ENCODE data around the gene CACNA1I. TPM values are rescaled to one million over a fixed set of nuclear protein-coding genes. Genes with fewer than 3 reads are reported as not detected.

The CACNA1I gene
- total RNA-seq, 1 donor from 2014 or later = 0.05 TPM

DNA sequence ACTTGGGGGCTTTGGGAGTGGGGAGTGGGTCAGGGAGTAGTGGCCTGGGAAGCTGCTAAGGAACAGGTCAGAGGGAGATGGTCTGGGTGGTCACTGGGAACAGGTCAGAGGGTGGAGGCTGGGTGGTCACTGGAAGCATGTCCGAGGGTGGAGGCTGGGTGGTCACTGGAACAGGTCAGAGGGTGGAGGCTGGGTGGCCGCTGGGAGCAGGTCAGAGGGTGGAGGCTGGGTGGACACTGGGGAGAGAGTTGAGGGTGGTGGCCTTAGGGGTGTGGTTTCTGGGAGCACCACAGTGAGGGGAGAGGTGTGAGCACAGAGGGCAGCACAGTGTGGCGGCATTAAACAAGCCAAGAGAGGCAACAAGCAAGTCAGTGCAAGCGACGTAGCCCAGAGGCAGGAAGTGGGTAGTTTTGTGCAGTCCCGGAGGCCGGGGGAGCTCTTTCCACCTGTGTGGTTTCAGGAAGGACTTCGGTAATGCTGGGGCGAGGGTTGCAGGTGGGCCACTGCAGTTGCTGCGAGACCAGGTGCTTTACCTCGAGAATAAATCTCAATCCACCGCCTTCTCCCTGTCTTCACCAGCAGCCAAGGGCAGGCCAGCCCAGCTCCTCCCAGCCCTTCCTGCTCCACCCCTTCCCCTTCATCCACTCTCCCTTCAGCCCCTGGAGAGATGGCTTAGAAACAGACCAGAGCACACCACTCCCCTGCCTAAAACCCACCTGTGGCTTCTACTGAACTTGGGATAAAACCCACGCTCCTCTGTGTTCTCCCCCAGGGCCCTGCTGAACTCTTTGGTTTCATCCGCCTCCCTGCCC, 3.2 kb upstream of the CACNA1I start:
- peak; percentile 85 for DNase-seq
- Mint-ChIP-seq H3K36me3 (ENCODE audit: low read depth) (peaks cover 4% of the 10 kb centered on the region), H3K4me1 (peaks cover 11% of the 10 kb centered on the region), H3K9me3 (peaks cover 9% of the 10 kb centered on the region), H3K27ac (peak overlapping the region; percentile 59), H3K4me3 (peak overlapping the region; percentile 10), H3K27me3 (no peaks in the 10 kb centered on the region)
- intact Hi-C loops (cut with micrococcal nuclease) = no loop called here

DNA sequence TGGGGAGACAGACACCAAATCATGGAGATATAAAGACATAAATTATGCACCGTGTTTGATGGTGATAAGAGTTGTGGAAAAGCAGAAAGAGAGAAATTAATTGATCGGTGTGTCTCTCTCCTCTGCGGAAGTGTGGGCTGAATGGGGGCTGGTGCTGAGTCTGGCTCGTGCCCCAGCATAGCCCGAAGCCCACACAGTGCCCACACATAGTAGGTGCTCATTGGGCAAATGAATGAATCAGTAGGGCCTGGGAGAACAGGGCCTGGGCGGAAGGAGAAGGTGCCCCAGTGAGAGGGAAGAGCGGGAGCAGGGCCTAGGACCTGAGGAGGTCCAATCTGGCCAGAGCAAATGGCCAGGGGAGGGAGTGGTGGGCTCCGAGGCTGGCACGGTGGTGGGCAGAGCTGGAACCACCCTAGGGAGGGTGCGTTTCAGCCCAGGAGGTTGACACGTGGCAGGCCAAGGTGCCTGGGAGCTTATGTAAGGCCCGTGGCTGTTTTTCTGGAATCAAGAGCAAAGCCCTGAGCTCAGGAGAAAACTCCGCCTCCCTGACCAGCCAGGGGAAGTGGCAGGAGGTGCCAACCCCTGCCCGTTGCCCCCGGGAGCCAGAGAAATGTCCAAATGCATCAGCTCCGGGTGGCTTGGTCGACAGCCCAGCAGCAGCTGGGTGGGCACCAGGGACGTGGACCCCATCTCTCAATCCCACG, 2.1 kb upstream of the CACNA1I start:
- Mint-ChIP-seq H3K4me3 (no peak overlapping the region), H3K4me1 (peaks cover 11% of the 10 kb centered on the region), H3K9me3 (peaks cover 9% of the 10 kb centered on the region), H3K27ac (no peak overlapping the region), H3K27me3 (no peaks in the 10 kb centered on the region), H3K36me3 (ENCODE audit: low read depth) (peaks cover 4% of the 10 kb centered on the region)
- no peak for DNase-seq
- intact Hi-C loops (cut with micrococcal nuclease) = no loop called here

DNA sequence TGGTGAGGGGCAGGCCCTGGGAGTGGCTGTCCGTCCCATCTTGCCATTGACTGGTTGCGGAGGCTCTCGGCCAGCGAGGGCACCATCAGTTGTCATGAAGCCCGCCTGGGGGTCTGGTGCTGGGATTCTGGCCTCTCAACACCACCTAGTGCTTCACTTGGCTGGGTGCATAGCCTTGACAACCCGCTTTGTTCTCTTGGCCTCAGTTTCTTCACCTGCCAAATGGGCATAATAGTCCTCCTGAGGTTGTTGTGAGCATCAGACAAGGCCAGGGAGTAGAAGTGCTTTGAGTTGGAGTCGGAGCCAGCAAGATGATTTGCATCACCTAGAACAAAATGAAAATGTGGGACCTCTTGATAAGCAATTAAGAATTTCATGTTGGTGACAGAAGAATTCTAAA, 1.5 kb upstream of the CACNA1I start:
- H3K4me3 Mint-ChIP-seq = no peak overlapping the region
- no peaks in the 10 kb centered on the region for H3K27me3 Mint-ChIP-seq
- no peak for DNase-seq
- H3K27ac Mint-ChIP-seq = no peak overlapping the region
- peaks cover 11% of the 10 kb centered on the region for H3K4me1 Mint-ChIP-seq
- peaks cover 9% of the 10 kb centered on the region for H3K9me3 Mint-ChIP-seq
- H3K36me3 Mint-ChIP-seq (ENCODE audit: low read depth) = peaks cover 4% of the 10 kb centered on the region
- intact Hi-C loops (cut with micrococcal nuclease) = no loop called here

DNA sequence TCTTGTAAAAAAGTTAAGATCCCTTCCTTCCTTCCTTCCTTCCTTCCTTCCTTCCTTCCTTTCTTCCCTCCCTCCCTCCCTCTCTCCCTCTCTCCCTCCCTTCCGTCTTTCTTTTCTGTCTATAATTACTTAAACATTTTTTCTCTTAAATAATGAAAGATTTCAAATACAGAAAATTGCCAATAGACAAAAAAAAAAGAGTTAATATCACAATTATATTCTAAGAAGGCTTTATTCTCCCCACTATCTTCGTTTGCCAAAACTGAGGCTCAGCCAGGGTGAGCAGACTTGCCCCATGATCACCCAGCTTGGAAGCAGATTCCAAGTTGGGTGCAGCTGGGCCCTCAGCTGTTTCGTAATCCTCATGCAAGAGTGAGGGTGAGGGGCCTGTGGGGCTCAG, 327 bp upstream of the CACNA1I start:
- no peak overlapping the region for H3K27ac Mint-ChIP-seq
- intact Hi-C loops (cut with micrococcal nuclease) = no loop called here
- H3K4me3 Mint-ChIP-seq = no peak overlapping the region
- H3K27me3 Mint-ChIP-seq = peaks cover 1% of the 10 kb centered on the region
- DNase-seq = no peak
- H3K36me3 Mint-ChIP-seq (ENCODE audit: low read depth) = peaks cover 4% of the 10 kb centered on the region
- H3K4me1 Mint-ChIP-seq = peaks cover 11% of the 10 kb centered on the region
- H3K9me3 Mint-ChIP-seq = peaks cover 8% of the 10 kb centered on the region

DNA sequence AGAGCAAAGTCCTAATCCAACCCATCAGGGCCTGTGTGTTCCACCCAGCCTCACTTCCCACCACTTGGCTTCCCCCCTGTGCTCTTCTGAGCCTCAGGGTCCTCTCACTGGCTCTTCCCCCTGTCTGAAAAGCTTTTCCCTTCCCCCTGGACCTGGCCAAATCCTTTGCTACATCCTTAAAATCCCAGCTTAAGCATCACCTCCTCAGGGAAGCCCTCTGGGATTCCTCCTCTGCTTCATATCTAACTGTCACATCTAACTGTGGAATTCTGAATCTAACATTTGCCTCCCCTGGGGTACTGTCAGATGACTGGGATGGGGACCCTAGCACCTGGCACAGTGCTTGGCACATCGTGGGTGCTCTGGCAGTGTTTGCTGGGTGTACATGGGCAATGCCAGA, 985 bp downstream of the CACNA1I start:
- H3K9me3 Mint-ChIP-seq = no peaks in the 10 kb centered on the region
- H3K4me3 Mint-ChIP-seq = no peak overlapping the region
- H3K27me3 Mint-ChIP-seq = peaks cover 1% of the 10 kb centered on the region
- H3K27ac Mint-ChIP-seq = no peak overlapping the region
- no peak for DNase-seq
- intact Hi-C loops (cut with micrococcal nuclease) = no loop called here
- H3K36me3 Mint-ChIP-seq (ENCODE audit: low read depth) = no peaks in the 10 kb centered on the region
- H3K4me1 Mint-ChIP-seq = peaks cover 11% of the 10 kb centered on the region

GRCh38 chr22:39574779-39575551, 4.4 kb downstream of the CACNA1I start:
- Mint-ChIP-seq H3K27me3 (peaks cover 11% of the 10 kb centered on the region), H3K9me3 (no peaks in the 10 kb centered on the region), H3K36me3 (ENCODE audit: low read depth) (no peaks in the 10 kb centered on the region), H3K4me1 (no peaks in the 10 kb centered on the region), H3K4me3 (no peak overlapping the region), H3K27ac (no peak overlapping the region)
- intact Hi-C loops (cut with micrococcal nuclease) = no loop called here
- DNase-seq = no peak

DNA sequence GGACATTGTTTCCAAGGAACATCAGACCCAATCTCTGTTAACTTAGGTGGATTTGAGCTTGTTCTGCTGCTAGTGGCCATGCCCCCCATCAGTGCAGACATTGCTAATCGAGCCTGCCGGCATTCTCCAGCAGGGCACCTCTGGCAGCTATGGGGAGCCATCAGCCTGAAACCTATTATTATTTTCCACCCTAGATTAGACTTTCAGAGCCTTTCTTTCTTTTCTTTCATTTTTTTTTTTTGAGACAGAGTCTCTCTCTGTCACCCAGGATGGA, 4.9 kb downstream of the CACNA1I start:
- intact Hi-C loops (cut with micrococcal nuclease) = no loop called here
- Mint-ChIP-seq H3K36me3 (ENCODE audit: low read depth) (no peaks in the 10 kb centered on the region), H3K4me1 (no peaks in the 10 kb centered on the region), H3K4me3 (no peak overlapping the region), H3K9me3 (no peaks in the 10 kb centered on the region), H3K27me3 (peaks cover 13% of the 10 kb centered on the region), H3K27ac (no peak overlapping the region)
- no peak for DNase-seq

DNA sequence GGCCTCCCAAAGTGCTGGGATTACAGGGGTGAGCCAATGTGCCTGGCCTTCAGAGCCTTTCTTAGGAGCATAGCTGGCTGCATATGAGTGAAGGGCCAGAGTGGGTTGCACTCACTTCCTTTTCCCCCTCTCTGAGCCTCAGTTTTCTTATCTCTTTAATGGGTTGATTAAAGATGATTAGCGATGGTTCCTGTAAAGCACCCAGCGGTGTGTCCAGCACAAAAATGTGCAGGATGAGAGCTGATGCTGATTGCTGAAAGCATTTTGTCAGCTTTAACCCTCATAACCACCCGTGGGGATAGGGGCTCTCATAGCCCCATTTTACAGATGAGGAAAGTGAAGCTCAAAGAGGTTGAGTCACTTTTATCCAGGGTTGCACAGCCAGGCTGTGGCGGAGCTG, 5.5 kb downstream of the CACNA1I start:
- intact Hi-C loops (cut with micrococcal nuclease) = no loop called here
- Mint-ChIP-seq H3K36me3 (ENCODE audit: low read depth) (no peaks in the 10 kb centered on the region), H3K27ac (no peak overlapping the region), H3K4me3 (no peak overlapping the region), H3K27me3 (peaks cover 16% of the 10 kb centered on the region), H3K4me1 (no peaks in the 10 kb centered on the region), H3K9me3 (no peaks in the 10 kb centered on the region)
- DNase-seq = no peak

GRCh38 chr22:39577366-39577765, 6.8 kb downstream of the CACNA1I start:
- Mint-ChIP-seq H3K9me3 (peaks cover 6% of the 10 kb centered on the region), H3K27ac (no peak overlapping the region), H3K4me1 (no peaks in the 10 kb centered on the region), H3K36me3 (ENCODE audit: low read depth) (no peaks in the 10 kb centered on the region), H3K4me3 (no peak overlapping the region), H3K27me3 (peaks cover 20% of the 10 kb centered on the region)
- intact Hi-C loops (cut with micrococcal nuclease) = no loop called here
- no peak for DNase-seq

- H3K27me3 Mint-ChIP-seq = peaks cover 22% of the 10 kb centered on the region
- intact Hi-C loops (cut with micrococcal nuclease) = no loop called here
- no peak overlapping the region for H3K4me3 Mint-ChIP-seq
These were observed 7.3 kb downstream of the CACNA1I start for GRCh38 chr22:39577900-39578299.

GRCh38 chr22:39580006-39580441, 9.5 kb downstream of the CACNA1I start:
- Mint-ChIP-seq H3K36me3 (ENCODE audit: low read depth) (no peaks in the 10 kb centered on the region), H3K9me3 (peaks cover 19% of the 10 kb centered on the region), H3K27me3 (peaks cover 32% of the 10 kb centered on the region), H3K4me1 (no peaks in the 10 kb centered on the region), H3K4me3 (no peak overlapping the region), H3K27ac (no peak overlapping the region)
- DNase-seq = no peak
- intact Hi-C loops (cut with micrococcal nuclease) = no loop called here

More at GRCh38 chr22:39577900-39578299, 7.3 kb downstream of the CACNA1I start:
- Mint-ChIP-seq H3K4me1 (no peaks in the 10 kb centered on the region), H3K9me3 (peaks cover 10% of the 10 kb centered on the region), H3K27ac (no peak overlapping the region), H3K36me3 (ENCODE audit: low read depth) (no peaks in the 10 kb centered on the region)
- no peak for DNase-seq

DNA sequence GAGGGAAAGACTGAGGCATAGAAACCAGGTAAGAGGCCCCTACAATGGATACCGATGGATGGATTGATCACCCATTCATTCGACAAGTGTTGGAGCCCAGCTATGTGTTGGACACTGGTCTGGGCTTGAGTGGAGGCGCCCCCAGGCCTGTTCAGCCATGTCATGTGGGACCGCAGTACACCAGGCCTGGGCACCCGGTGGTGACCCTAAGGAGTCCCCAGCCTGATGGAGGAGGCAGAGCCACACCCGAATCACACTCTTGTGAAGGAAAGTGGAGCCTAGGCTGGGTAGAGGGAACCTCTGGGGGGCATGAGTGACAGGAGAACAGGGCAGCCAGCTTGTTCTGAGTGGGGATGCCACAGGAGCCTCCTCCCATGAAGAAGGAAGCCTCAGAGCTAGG, 10.2 kb downstream of the CACNA1I start:
- Mint-ChIP-seq H3K36me3 (ENCODE audit: low read depth) (no peaks in the 10 kb centered on the region), H3K27ac (no peak overlapping the region), H3K4me3 (no peak overlapping the region), H3K4me1 (no peaks in the 10 kb centered on the region), H3K9me3 (peaks cover 19% of the 10 kb centered on the region), H3K27me3 (peaks cover 32% of the 10 kb centered on the region)
- DNase-seq = no peak
- intact Hi-C loops (cut with micrococcal nuclease) = no loop called here

DNA sequence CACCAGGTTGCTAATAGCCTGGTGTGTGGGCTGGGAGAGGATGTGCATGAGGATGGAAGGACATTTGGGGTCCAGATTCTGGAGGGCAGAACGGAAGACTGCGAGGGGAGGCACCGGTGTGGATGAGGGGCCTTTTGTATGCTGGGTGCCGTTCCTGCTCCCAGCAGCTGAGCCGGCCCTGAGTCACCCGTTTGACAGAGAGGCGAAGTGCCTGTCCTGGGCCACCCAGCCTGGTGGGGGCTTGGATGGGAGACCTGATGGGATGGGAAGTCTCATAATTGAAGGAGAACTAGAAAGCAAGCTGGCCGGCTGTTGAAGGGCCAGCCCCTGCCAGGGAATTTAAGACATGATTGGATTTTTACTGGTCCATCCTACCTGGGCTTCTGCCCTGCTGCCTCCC, 10.8 kb downstream of the CACNA1I start:
- peaks cover 32% of the 10 kb centered on the region for H3K27me3 Mint-ChIP-seq
- intact Hi-C loops (cut with micrococcal nuclease) = no loop called here
- H3K4me3 Mint-ChIP-seq = no peak overlapping the region
- H3K36me3 Mint-ChIP-seq (ENCODE audit: low read depth) = no peaks in the 10 kb centered on the region
- DNase-seq = no peak
- no peak overlapping the region for H3K27ac Mint-ChIP-seq
- no peaks in the 10 kb centered on the region for H3K4me1 Mint-ChIP-seq
- H3K9me3 Mint-ChIP-seq = peaks cover 19% of the 10 kb centered on the region

DNA sequence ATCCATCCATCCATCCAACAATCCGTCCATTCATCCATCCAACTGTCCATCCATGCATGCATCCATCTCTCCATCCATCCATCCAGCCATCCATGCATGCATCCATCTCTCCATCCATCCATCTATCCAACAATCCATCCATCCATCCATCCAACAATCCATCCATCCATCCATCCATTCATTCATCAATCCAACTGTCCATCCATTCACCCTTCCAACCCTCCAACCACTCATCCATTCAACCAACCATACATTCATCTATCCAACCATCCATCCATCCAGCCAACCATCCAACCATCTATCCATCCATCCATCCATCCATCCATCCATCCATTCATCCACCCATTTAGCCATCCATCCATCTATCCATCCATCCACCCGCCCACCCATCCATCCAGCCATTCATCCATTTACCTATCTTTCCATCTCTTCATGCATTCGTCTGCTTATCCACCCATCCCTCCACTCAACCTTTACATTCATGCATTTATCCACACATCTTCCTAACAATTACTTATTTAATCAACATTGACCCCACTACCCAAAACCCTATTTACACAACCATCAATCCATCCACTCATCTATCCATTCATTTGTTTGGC, 12.6 kb downstream of the CACNA1I start:
- no peaks in the 10 kb centered on the region for H3K4me1 Mint-ChIP-seq
- no peak for DNase-seq
- intact Hi-C loops (cut with micrococcal nuclease) = no loop called here
- H3K27ac Mint-ChIP-seq = no peak overlapping the region
- H3K4me3 Mint-ChIP-seq = no peak overlapping the region
- H3K36me3 Mint-ChIP-seq (ENCODE audit: low read depth) = no peaks in the 10 kb centered on the region
- H3K27me3 Mint-ChIP-seq = peaks cover 32% of the 10 kb centered on the region
- peaks cover 19% of the 10 kb centered on the region for H3K9me3 Mint-ChIP-seq
